K562 (cell line): Measurements from ENCODE around the gene GPR3. TPM values are rescaled to one million over a fixed set of nuclear protein-coding genes. Genes with fewer than 3 reads are reported as not detected.

ENCODE experiments used
- E2F8 ChIP-seq: fragments of 450-650 bp; IDR thresholded peaks from 2 replicates; pipeline ENCODE4 v1.7.1; 2018; ENCODE audit warnings: mild to moderate bottlenecking, low read depth; ENCODE audit not compliant: partially characterized antibody
- HNRNPUL1 ChIP-seq: fragments of 200-400 bp; formaldehyde crosslinking; IDR thresholded peaks from 2 replicates; pipeline ENCODE4 v1.6.1; 2017; ENCODE audit warnings: low read length
- PHF20 ChIP-seq: fragments of 450-650 bp; IDR thresholded peaks from 2 replicates; pipeline ENCODE4 v1.6.1; 2018; ENCODE audit not compliant: partially characterized antibody
- POU5F1 ChIP-seq: fragments of 150-350 bp; IDR thresholded peaks from 2 replicates; pipeline ENCODE4 v1.6.1; 2014; ENCODE audit warnings: borderline replicate concordance, low read length, low read depth, mild to moderate bottlenecking; ENCODE audit not compliant: partially characterized antibody
- PURB ChIP-seq: sonication (generic); formaldehyde crosslinking; IDR thresholded peaks from 2 replicates; pipeline ENCODE4 v1.9.0; 2021; ENCODE audit warnings: low read depth, mild to moderate bottlenecking, missing genetic modification reagents
- STAG1 ChIP-seq: sonication (generic); formaldehyde crosslinking; IDR thresholded peaks from 2 replicates; pipeline ENCODE4 v1.5.0; 2020; ENCODE audit warnings: missing genetic modification reagents, borderline replicate concordance
- ZBTB40 ChIP-seq, 2 experiments: fragments of 450-650 bp in 1 of 2; sonication (generic) in 1 of 2; formaldehyde crosslinking in 1 of 2; IDR thresholded peaks; 2 replicates each; pipeline versions ENCODE4 v1.7.1 to v1.9.0; 2016 to 2022; ENCODE audit warnings: inconsistent platforms in 1 of 2, mild to moderate bottlenecking in 1 of 2, missing genetic modification reagents in 1 of 2
- ZNF699 ChIP-seq: fragments of 250-450 bp; sonication (Bioruptor Pico); IDR thresholded peaks from 2 replicates; pipeline ENCODE4 v1.8.0; 2021; ENCODE audit warnings: mild to moderate bottlenecking, moderate library complexity; ENCODE audit not compliant: insufficient replicate concordance
- polyA plus RNA-seq, 8 experiments: library from polyadenylated mRNA; depleted of rRNA in 4 of 8; stranded (reverse) in 5 of 8; unstranded in 3 of 8; fragments of >200 nt; fragmentation: Nextera tagmentation in 2 of 8; fragmentation: Illumina TruSeq in 1 of 8; extraction: Ambion mirVana in 2 of 8; extraction: Trizol in 1 of 8; gene quantifications; 2 replicates each; pipeline versions ENCODE4 v1.2.1 to v1.2.3, GENCODE V29; 2011 to 2014; ENCODE audit warnings: inconsistent platforms in 1 of 8, missing spikeins in 1 of 8
- total RNA-seq, 7 experiments: library from RNA; depleted of rRNA in 6 of 7; stranded (reverse); fragments of >200 nt in 6 of 7; fragmentation: Illumina TruSeq in 2 of 7; extraction: Trizol in 2 of 7; gene quantifications; 2 replicates each; pipeline versions ENCODE4 v1.2.1 to v1.2.3, GENCODE V29; 2011 to 2021; ENCODE audit warnings: low replicate concordance in 1 of 7

The GPR3 gene
- total and polyA plus RNA-seq, 9 of the 15 experiments (the other 6 are each of a cell fraction or from before 2014, with no cell fraction given), result 0.24 to 11.5 (median 3.7) TPM

GRCh38 chr1:27383661-27384060 lies 8.8 kb upstream of the GPR3 start (continued):
- TF ChIP-seq E2F8, result no peak
- TF ChIP-seq PURB (CRISPR knock-in tag), result no peak
- TF ChIP-seq PHF20, result no peak
- no peak for TF ChIP-seq HNRNPUL1
- TF ChIP-seq STAG1 (CRISPR knock-in tag), result 0 out of 2 replicates have a peak, but pooled peaks have one; percentile 7
- no peak for TF ChIP-seq ZBTB40 (IDR thresholded peaks at IDR 0.05)
- TF ChIP-seq ZBTB40 (CRISPR knock-in tag; IDR thresholded peaks at IDR 0.05), result no peak
- no peak for TF ChIP-seq POU5F1
- TF ChIP-seq ZNF699 (CRISPR knock-in tag), result no peak
